HG03175 (cell line): ENCODE measurements around the gene CFAP74.

ENCODE experiments used
- ATAC-seq: cut with Tn5 transposase; IDR thresholded peaks from one replicate; pipeline ENCODE4 v1.9.1; 2021; ENCODE audit warnings: mild to moderate bottlenecking, moderate library complexity; ENCODE audit not compliant: unreplicated experiment

CFAP74 gene

DNA sequence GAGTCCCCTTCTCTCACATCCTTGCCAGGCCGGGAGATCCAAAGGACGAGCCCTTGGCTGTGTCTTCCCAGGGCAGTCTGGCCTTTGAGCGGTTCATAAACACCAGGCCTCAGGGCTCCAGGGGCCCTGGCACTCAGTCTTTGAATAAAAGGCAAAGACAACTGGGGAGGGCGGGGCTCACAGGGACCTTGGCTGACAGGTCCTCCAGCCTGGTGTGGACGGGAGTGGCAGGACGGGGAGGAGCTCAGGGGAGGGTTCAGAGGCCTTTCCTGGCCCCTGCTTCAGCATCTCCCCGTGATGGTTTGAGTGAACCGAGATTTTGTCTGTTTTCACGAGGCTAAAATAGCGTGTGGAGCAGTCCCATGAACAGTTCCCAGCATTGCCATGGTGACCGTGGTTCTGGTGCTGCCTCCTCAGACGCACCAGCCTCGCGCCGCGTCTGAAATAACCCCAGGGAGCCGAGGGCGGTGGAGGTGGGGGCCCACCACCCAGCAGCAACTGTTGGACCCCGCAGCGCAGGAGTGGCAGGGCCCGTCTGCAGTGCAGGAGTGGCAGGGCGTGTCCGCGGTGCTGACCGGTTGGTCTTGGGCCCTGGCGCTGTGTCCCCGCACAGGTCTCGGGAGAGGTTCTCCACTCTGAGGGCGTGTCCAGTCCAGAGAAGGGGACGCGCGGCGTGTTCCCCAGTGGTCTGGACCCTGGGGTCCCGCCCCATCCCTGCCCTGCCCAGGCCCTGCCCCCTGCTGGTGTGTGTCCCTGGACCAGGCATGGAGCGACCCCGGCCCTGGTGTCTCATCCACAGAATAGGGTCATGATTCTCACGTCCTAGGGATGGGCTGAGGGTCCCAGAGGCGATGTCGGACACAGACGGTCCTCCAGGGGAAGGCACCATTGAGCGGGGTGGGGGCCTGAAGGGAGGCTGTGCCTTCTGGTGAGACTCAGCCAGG, 39.5 kb upstream of the CFAP74 start:
- no peak for ATAC-seq

DNA sequence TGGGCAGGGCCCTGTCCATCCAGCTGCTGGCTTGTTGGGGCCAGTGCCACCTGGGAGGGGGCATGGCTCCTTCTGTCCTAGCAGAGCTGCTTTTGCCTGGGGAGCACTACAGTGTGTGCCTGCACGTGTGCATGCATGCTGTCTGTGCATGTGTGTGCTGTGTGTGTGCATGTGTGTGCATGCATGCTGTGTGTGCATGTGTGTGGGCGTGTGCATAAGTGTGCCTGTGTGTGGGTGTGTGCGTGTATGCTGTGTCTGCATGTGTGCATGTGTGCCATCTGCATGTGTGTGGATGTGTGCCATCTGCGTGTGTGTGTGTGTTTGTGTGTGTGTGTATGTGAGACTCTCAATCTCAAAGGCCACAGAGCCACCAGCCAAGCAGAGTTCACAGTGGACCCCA, 38.3 kb upstream of the CFAP74 start:
- no peak for ATAC-seq

DNA sequence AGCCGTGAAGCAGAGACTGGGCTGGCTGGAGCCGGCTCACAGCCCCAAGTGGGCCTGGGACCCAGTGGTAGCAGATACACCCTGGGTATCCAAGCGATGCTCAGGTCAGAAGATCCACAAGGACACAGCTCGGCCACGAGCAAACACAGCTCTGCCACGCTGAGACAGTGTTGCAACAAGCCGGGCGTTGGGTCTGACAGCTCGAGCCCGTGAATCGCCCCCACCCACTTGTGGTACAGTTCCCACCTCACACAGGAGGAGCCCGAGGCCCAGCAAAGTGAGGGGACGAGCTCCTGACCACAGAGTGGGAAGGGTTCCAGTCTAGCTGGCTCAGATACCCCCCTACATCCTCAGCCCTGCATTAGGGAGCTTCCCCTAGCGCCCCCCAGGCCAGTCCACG, 37.7 kb upstream of the CFAP74 start:
- ATAC-seq: no peak

DNA sequence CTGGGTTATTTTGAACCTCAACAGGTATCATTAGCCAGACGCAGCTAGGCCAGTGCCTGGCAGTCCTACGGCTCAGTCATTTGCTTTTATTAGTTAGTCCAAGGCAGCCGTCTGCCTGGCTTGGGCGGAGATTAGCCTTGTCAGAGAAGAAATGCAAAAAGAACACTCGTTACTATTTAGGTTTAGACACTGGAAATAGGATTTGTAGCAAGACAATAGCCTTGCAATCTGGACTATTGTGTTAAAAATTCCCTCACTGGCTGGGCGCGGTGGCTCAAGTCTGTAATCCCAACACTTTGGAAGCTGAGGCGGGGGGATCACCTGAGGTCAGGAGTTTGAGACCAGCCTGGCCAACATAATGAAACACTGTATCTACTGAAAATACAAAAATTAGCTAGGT, 35.7 kb upstream of the CFAP74 start:
- no peak for ATAC-seq

DNA sequence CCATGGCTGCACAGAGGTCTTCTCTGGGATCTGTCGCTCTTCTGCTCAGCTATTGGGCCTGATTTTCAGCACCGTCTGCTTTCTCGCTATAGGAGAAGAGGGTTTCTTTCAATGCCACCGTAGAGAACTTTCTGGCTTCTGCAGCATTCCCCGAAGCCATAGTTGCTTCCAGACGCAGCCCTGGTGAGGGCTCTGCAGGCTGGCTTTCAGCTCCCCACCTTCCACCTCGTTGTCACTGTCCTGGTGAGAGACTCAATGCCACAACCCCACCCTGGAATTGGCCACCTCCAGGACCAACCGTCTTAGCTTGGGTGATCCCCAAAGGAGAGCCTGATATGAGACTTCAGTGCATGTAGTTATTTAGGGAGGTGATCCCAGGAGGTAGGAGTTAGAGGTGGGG, 34.6 kb upstream of the CFAP74 start:
- ATAC-seq: no peak

DNA sequence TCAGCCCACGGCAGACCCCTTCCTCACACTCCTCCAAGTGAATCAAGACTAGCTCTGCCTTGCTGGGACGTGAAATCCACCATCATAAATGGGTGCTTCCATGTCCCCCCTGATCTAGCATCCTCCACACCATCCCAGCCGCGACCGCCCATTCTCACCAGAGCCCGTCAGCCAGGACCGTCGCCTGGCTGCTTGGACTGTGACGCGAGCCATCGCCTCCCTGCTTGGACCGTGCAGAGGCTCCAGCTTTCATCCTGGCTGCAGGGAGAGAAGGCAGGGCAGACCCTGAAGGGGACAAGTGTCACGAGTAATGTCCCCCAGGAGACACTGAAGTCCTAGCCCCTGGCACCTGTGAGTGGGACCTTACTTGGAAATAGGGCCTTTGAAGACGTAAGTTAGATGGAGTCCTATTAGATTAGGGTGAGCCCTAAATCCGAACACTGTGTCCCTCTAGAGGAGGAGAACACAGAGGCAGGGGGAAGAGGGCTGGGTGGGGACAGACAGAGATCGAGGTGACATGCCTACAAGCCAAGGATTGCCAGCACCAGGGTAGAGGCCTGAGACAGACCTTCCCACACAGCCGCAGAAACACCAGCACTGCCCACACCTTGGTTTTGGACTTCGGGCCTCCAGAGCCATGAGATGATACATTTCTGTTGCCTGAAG, 33.9 kb upstream of the CFAP74 start:
- ATAC-seq: no peak

DNA sequence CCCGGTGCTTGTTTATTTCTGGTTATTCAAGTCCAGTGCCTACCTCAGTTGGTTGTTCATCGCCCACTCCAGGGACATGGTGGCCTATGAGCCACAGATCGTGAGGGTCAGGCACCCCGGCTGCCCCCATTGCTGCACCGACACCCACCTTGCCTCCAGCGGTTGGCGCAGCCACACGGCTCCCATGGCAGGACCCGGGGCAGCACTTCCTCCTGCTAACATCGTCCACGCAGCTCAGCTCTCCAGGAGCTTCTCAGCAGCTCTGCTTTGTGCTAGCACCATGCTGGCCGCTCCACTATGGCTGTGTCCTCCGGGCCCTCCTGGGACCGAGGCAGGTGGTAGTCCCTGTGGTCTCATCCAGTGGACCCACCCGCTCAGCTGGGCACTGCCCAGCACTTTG, 32.7 kb upstream of the CFAP74 start:
- no peak for ATAC-seq

DNA sequence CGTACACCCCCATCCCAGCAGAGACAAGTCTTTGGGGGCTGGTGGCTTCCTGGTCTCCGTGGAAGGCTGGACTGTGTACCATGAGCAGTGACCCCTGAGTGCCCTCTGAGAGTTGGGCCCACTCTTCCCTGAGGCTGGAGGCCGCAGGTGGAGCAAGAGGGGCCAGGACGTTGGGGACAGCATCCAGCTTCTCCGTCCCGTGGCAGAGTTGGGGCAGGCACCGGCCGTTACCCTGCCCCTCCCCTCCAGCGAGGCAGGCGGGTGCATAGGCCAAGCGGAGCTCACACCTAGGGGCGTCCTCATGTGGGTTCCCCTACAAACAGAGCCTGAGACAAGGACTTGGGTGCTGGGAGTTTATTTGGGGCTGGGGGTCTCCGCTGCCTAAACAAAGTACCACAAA, 29.6 kb upstream of the CFAP74 start:
- no peak for ATAC-seq

DNA sequence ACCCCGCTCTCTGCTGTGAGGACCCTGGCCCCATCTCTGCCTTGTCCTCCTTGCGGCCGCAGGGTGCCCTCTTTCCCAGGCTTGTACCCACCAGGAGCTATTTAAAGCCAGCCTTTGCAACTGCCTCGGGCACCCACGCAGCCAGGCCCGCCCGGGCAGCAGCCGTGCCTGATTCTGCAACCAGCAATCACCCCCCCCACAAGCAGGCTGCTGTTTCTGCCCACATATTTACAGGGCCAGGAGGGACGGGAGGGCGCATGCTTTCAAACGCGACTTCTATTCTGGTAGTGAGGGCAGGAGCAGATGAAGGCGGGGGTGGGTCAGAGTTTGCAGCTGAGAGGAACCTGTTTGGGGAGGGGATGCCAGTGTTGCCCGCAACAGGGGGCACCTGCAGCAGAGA, 29.2 kb upstream of the CFAP74 start:
- ATAC-seq: no peak

DNA sequence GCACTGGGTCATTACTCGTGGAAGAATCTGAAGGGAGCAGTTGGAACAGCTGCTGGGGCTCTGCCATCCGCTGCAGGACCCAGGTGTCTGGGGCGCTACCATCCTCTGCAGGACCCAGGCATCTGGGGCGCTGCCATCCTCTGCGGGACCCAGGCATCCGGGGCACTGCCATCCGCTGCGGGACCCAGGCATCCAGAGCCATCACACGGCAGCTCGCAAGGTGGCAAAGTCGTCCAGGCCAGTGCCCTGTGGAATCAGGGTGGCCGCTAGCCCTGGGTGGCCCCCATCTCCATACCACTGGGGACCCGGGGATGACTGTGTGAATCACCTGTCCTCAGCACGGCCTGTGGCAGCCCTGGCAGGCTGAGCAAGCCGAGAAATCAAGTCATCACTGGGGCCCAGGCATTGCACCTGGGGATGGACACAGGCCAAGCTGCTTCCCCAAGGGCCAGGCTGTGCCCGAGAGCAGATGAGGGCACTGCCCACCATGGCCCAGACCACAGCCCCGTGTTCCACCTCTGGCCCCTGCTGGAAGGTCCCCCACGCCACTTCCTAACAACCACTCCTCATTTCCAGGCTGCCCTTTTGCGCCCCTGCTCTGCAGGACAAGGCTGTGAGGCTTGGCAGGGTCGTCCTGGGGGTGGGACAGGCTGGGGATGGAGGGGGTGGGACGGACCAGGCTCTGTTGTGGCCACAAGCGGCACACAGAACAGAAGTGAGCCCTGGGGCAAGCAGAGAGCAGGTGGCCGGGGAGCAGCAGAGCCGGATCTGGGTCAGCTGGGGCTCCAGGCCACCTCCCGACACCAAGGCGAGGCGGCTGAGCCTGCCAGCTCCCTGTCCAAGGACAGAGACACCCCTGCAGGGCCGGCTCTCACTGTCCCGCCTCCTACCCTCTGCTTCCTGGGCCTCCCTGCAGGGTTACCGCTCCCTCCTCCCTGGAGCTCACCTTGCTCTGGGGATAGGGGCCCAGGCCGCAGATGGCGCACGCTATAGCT, 28.3 kb upstream of the CFAP74 start:
- ATAC-seq: no peak

DNA sequence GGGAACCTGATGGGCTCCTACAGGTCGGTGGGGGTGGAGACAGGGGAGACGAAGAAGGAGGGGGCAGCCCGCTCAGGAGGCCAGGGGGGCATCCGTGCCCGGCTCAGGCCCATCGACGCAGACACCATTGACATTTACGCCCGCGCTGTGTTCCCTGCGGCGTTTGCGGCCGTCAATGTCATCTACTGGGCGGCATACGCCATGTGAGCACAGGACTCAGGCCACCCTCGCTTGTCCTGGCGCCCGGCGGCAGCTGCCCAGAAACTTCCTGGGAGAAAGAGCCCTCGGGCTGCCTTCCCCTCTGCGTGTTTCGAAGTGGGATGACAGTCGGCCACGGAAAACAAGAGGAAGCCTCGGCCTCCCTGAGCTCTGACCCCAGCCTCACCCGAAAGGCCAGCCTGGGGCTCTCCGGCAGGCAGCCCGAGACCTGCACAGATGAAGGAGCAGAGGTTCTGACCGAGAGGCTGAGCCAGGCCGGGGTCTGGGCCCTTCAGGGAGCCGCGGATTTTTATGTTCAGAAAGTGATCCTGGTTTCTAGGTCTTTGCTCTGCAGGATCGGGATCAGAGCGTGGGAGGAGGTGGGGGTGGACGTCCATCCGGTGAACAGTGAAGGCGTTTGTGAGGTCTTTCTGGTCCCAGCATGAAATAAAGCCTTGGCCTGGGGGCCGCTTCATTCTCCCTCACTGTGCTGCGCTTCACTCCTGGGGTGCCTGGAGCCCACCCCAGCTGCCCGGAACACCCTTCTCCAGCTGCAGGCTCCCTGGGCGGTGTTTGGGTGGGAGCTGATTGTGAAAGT, 26.7 kb upstream of the CFAP74 start:
- no peak for ATAC-seq

DNA sequence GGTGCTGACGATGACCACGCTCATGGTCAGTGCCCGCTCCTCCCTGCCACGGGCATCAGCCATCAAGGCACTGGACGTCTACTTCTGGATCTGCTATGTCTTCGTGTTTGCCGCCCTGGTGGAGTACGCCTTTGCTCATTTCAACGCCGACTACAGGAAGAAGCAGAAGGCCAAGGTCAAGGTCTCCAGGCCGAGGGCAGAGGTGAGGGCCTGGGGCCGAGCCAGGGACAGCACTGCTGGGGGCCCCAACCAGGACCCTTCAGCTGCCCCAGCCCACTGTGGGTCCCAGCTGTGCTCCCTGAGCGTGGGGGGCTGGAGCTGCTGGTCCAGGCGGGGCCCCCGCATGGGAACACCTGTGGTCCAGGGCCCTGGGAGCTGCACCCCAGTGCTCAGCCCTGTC, 26.0 kb upstream of the CFAP74 start:
- ATAC-seq: no peak

DNA sequence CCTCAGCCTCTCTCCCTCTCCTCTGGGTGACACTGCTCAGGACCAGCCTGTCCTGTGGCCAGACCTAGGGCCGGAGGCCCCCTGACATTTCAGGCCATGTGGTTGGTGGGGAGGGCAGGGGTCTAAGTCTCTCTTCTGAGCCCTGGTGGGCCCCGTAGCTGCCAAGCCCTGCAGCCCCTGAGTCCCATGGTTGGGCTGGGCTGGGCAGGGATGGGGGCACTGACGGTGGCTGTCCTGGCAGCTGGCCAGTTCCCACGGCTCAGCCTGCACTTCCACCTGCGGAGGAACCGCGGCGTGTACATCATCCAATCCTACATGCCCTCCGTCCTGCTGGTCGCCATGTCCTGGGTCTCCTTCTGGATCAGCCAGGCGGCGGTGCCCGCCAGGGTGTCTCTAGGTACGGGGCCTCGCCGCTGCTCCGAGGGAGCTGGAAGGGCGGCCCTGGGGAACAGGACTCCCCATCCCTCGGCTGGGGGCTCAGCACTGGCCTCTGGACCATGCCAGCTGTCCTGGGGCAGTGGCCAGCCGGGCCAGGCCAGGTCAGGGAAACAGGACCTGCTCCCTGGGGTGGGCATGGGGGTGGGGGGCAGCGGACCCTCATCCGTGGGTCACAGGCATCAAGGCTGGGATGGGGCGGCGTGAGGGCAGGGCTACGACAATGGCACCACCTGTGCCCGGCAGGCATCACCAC, 25.4 kb upstream of the CFAP74 start:
- no peak for ATAC-seq

DNA sequence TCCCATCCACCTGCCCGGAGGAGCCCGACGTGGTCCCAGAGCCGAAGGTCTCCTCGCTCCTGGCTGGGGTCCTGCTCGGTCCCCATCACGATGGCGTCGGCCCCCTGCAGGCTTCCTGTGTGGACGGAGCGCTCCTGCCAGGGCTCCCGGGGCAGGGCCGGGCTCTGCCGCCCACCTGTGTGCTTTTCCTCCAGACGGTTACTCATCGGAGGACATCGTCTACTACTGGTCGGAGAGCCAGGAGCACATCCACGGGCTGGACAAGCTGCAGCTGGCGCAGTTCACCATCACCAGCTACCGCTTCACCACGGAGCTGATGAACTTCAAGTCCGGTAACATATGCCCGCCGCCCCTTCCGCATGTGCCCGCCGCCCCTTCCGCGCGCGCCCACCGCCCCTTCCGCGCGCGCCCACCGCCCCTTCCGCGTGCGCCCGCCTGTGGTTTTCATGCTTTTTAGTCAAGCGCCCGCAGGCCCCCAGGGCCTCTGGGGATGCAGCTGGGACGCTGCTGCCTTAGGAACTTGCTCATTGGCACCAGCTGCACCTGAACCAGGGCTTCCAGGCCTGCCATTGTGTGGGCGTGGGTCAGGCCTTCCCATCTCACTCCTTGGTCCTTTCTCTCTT, 24.5 kb upstream of the CFAP74 start:
- no peak for ATAC-seq

DNA sequence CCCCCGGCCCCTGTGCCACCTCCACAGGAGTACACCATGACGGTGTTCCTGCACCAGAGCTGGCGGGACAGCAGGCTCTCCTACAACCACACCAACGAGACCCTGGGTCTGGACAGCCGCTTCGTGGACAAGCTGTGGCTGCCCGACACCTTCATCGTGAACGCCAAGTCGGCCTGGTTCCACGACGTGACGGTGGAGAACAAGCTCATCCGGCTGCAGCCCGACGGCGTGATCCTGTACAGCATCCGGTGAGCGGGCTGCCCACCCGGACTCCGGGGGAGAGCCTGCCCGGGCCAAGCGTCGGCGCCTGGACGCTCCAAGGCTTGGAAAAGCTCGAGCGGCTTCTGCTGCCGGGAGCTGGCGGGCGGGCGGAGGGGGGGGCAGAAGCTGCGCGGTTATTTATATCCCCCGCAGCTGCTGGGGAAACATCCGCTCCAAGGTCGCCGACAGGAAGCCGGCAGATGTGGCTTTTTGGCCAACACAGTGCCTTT, 21.9 kb upstream of the CFAP74 start:
- no peak for ATAC-seq

DNA sequence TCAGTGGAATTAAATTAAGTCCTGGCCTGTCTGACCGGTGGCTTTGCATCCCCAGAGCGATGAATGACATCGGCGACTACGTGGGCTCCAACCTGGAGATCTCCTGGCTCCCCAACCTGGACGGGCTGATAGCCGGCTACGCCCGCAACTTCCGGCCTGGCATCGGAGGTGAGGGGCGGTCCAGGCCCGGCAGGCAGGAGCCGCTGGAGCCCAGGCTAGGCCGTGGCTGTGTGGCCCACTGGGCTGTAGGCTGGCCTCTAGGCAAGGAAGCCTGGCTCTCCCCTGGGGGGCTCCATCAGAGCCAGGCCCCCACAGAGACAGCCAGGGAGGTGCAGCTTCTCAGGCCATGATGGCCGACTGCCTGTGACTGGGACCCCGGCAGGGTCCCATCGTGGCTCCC, 21.3 kb upstream of the CFAP74 start:
- ATAC-seq: no peak

DNA sequence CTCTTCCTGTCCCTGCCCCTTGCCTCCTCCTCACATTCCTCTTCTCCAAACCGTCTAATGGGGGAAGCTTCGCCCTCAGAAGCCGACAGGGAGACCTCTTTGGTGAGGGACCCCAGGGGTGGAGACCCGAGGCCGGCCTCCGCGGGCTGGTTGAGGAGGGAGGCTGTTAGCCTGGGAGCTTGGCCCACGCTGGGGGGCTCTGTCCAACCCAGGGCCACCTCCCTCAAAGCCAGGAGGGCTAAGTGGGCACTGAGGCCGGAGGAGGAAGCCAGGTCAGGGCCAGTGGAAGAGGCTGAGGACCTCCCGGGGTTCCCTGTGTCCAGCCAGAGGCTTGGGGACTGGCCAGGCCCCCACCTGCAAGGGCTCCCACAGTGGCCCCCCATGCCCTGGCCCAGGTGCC, 20.9 kb upstream of the CFAP74 start:
- ATAC-seq: no peak

DNA sequence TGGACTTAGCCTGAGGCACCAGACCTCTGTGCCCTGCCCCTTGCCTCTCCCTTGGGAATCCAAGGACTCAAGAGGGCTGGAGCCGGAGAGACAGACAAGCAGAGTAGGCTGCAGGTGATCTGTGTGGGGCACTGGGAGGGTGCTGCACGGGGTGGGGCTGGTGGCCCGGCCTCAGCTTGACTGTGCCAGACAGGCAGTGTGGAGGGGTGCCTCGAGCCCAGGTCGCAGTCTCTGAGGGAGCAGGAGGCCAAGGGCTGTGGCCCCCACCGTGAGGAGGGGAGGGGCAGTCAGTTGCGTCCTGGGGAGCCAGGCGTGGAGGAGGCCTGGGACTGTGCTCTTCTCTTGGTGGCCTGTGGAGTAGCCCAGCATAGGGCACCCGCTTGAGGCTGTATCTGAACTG, 19.6 kb upstream of the CFAP74 start:
- no peak for ATAC-seq

DNA sequence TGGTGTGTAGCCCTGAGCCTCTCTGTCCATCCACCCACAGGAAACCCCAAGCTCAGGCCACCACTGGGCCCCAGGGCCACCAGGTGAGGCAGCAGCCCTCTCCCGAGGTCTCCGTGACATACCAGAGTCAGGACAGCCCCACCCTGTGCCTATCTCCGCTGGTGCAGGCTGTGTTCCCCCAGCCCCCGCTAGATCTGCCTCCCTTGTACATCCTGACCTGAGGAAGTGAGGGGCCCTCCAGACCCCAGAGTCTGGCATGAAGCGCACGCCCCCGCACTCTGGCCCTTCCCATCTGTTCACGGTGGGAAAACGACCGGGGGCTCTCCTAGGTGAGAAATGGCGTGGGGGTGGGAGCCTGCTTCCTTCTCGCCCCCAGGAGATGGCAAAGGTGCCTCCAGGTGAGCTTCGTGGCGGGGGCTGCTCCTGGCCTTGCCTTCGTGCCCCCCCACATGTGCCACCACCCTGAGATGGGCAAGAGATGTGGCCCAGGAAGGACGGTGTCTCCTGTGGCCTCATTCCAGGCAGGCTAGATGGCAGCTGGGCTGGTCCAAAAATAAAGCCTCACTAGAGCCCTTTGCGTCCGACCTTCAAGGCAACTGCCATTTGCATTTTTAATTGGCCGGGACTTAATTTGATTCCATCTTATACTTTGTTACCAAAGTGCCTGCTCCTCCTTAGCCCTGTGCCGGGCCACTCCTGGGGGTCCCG, 18.6 kb upstream of the CFAP74 start:
- ATAC-seq: no peak
